ENCODE measurements around the gene NEUROG2. TPM values are rescaled to one million over a fixed set of nuclear protein-coding genes. Genes with fewer than 3 reads are reported as not detected.
A peak's percentile ranks its signal among the peaks of the same experiment; 100 is the strongest.
"Not testable (repeated sequence)": the region's sequence is repeated elsewhere in the genome, so short reads cannot be mapped to it uniquely, and the experiment has no call there.

The NEUROG2 gene
- polyA plus RNA-seq (ENCODE audit: insufficient read length in 12 of 12), result under 1 TPM in 2 of 12 donors, not detected in 10; 0.05 to 0.22 TPM
- long read RNA-seq, donor 1, result 0 reads
- long read RNA-seq, donor 2, result 0 reads
- long read RNA-seq, donor 3, result 0 reads
- long read RNA-seq, donor 4, result 0 reads
- long read RNA-seq, donor 5, result 0 reads
- long read RNA-seq, donor 6, result 0 reads
- long read RNA-seq, donor 7, result 0 reads
- long read RNA-seq, donor 8, result 0 reads
- long read RNA-seq, donor 9, result 0 reads
- long read RNA-seq, donor 10, result 0 reads
- long read RNA-seq, donor 11, result 0 reads

DNA sequence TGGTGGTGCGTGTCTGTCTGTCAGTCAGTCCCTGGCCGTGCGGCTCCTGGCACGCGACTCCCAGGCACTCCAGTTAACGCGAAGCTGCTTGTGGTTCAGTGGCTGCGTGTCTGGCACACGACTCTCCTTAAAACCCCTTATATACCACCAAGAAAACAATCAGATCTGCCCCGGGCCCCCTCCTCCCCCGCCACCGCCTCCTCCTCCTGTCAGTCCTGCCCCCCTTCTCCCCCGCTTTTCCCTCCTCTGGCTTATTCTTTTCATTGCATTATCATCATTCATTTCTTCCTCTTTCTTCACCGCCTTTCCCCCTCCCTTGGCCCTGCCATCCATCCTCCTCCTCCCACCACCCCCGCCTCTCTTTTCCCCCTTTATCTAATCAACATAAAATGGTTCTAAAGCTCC lies at the start of gene NEUROG2:
TSS of gene NEUROG2 (minus strand) at position 115 of the 405 bp plus-strand sequence. CDS start 705 bp downstream, outside the sequence.
- no peak for DNase-seq

DNA sequence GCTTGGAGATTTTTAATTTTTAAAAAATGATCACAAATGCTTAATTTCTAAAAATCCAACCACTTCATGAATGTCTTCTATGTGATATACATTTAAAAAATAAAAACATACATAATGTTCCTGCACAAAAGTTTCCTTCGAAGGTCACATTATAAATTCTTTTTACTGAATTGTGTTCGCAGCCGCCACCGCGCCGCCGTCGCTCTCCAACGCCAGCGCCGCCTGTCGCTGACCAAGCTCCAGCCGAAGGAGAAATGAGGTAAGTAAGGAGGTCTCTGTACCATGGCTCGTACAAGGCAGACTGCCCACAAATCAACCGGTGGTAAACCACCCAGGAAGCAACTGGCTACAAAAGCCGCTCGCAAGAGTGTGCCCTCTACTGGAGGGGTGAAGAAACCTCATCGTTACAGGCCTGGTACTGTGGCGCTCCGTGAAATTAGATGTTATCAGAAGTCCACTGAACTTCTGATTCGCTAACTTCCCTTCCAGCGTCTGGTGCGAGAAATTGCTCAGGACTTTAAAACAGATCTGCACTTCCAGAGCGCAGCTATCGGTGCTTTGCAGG lies 48.8 kb upstream of the NEUROG2 start:
- DNase-seq, result no peak

DNA sequence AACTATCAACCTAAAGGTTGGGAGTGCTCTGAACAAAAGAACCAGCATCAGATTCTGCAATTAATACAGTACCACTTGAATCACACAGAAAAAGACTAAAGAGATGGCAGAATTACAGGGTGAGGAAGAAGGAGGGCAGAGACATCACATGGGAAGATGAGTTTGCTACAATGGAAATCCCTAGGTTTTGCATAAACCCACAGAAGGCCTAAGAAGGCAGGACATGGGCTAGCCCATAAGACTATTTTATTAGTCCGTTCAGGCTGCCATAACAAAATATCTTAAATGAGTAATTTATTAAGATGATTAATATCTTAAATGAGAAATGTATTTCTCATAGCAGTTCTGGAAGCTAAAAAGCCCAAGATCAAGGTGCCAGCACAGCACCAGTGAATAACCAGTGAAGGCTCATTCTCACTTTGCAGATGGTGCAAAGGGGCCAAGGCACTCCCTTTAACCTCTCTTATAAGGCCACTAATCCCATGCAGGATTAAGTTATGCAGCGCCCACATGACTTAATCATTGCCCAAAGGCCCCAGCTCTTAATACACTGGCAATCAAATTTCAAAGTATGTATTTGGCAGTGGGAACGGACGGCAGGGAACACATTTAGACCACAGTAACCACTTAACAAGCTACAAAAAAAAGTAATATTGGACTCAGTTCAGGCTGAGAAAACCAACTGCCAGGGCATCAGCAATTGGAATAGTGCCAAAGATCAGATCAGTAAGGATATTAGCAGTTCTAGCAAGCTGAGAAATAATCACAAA lies 47.6 kb upstream of the NEUROG2 start:
- no peak for DNase-seq

DNA sequence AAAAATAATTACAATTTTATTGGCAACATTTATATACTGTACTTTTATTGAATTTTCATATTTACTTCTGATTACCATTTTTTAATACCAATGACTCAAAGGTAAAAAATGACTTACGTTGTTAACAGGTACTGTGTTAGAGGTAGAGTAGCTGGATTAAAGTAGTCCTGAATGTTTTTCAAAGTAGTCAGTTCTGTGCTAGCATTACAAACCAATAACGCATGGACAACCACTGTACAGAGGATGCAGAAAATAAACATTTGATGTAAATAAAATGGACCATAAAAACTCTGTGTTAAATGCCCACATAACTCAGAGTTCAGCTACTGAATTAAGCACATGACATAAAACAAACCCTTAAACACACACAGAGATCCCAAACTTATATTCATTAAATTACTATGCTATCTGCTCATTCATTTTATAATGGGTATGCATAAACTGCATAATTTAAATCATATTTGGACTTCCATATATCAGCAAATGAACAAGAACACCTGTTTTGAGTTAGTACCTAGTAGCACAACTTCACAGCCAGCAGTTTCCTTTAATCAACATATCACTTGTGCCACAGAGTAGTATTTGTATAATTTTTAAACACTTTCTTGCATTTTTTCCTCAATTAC lies 46.4 kb upstream of the NEUROG2 start:
- no peak for DNase-seq

DNA sequence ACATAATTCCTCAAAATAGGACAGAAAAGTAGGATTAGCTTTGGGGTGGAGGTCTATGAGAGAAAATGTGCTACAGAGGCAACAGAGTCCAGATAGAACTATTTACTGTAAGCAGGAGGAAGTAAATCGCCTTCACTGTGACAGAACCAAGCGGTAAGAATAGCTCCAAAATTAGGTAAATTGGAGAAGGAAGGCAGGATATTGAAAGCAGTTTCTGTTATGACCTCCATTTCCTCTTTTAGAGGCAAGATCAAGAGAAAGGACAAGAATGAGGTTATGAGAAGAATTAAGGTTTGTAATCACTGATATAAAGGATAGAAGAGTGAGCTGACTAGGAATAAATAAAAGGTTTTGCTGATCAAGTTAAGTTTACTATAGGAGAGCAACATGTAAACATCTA lies 44.1 kb upstream of the NEUROG2 start:
- DNase-seq, result no peak

DNA sequence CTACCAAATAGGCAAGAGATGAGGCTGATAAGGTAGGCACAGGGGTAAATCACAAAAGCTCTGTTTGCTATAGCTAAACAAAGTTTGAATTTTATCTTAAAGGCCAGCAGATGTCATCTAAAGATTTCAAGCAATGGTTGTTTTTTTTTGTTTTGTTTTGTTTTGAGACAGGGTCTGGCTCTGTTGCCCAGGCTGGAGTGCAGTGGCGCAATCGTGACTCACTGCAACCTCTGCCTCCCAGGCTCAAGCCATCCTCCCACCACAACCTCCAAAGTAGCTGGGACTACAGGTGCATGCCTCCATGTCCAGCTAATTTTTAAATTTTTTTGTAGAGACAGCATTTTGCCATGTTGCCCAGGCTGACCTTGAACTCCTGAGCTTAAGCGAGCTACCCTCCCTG lies 43.1 kb upstream of the NEUROG2 start:
- DNase-seq, result no peak

DNA sequence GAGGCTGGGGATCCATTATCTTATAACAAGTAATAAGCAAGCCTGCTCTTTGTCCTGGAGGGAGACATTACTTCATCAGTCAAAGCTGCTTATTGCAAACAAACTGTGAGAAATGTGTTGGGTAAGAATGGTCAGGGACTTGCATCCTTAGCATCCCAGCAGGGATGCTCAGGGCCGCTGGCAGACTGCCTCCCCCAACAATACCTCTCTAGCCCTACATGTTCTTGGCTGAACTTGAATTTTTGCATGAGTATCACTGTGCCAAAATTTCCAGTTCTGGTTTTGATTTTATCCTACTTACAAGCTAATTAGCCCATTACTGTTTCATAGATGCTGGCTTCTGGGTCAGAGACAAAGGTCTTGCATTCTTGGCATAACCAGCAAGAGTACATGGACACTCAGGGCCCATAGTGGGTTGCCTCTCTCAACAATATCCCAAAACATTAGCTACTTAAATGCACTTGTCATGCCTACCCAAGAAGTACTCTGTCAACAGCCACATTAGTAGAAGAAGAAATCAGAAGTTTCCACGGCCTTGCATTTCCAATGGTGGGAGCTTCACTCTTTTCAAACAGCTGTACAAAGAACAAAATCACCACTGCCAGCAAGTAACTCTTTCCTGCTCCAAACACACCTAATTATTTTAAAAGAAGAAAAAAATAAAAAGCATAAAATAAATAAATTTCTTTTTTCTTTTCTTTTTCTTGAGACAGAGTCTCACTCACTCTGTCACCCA lies 41.9 kb upstream of the NEUROG2 start:
- no peak for DNase-seq

DNA sequence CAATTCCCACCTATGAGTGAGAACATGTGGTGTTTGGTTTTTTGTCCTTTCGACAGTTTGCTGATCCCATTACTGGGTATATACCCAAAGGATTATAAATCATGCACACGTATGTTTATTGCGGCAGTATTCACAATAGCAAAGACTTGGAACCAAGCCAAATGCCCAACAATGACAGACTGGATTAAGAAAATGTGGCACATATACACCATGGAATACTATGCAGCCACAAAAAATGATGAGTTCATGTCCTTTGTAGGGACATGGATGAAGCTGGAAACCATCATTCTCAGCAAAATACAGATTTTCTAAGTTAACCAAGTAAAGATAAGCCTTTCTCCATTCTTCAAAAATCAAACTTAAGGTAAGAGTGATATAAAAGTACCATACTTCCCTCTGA lies 38.3 kb upstream of the NEUROG2 start:
- not testable (repeated sequence) for DNase-seq

DNA sequence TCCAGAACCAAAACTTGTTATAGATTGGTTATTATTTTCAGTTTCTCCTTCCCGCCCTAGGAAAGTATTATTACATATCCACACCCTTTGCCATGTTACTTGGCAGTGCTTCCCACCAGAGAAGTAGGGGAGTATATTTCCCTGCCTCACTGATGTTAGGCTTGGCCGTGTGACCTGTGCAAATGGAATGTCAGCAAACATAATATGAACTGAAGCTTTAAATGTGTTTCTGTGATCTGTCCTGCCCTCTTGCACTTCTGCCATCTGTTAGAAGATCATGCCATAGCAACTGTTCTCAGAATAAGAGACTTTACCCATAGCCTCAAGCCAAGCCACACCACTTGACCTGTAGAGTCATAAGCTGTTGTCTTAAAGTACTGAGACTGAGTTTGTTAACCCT lies 36.7 kb upstream of the NEUROG2 start:
- no peak for DNase-seq

DNA sequence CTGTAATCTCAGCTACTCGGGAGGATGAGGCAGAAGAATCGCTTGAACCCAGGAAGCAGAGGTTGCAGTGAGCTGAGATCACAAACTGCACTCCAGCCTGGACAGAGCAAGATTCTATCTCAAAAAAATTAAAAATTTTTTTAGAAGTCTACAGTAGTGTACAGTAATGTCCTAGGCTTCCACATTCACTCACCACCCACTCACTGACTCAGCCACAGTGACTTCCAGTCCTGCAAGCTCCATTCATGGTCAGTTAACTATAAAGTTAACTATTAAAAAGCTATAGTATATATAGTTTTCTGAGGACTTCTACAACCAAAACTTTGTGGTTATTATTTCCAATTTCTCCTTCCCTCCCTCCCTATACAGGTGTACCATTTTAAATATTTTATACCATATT lies 34.7 kb upstream of the NEUROG2 start:
- no peak for DNase-seq

DNA sequence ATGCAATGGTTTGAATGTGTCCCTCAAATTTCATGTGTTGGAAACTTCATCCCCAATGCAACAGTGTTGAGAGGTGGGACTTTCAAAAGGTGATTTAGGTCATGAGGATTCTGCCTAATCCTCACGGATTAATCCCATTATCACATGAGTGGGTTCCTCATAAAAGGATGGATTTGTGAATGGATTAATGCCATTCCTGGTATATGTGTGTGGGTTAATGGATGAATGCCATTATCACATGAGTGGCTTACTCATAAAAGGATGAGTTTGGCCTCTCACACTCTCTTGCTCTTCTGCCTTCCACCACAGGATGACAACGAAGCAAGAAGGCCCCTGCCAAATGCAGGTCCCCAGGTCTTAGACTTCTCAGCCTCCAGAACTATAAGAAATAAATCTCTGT lies 30.5 kb upstream of the NEUROG2 start:
- DNase-seq, result no peak

DNA sequence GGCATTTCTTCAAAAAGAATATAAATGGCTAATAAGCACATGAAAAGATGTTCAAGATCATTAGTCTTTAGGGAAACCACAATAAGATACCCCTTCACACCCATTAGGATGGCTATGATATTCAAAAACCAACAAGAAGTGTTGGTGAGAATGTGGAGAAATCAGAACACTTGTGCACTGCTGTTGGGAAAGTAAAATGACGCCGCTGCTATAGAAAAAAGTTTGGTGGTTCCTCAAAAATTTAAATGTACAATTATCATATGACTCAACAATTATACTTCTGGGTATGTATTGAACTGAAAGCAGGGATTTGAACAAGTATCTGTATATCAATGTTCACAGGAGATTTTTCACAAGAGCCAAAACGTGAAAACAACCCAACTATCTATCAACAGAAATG lies 29.4 kb upstream of the NEUROG2 start:
- no peak for DNase-seq

DNA sequence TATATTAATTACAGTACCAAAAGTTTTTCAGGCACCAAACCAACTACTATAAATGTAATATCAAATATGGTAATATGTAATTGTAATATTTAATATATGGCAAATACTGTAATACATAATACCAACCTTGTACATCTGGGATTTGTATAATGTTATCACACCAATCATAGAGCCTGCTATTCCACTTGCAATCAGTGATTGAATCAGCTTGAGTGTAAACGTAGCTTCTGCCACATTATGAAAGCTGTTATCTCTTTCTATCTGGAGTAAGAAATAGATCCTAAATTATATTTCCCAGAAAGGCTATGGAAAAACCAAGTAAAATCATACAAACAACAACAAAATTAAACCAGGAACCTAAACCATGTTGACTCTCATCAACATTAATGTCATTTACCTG lies 24.7 kb upstream of the NEUROG2 start:
- DNase-seq, result no peak

DNA sequence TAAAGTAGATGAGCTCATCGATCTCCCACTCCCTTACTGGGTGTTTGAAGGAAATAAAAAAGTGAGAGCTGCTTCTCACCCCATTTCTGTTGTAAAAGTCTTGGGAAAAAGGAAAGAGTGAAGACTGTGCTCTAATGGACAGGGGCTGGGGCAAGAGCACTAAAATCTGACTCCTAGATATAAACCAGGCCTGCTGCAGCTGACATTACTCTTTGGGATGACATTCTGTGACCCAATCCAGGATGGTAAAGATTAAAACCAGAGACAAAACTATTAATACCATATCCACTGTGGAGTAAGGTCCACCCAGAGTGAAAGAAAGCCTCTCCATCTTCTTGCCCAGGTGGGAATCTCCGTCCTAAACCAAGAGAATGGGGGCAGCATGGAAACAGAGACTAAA lies 20.1 kb upstream of the NEUROG2 start:
- DNase-seq, result no peak

DNA sequence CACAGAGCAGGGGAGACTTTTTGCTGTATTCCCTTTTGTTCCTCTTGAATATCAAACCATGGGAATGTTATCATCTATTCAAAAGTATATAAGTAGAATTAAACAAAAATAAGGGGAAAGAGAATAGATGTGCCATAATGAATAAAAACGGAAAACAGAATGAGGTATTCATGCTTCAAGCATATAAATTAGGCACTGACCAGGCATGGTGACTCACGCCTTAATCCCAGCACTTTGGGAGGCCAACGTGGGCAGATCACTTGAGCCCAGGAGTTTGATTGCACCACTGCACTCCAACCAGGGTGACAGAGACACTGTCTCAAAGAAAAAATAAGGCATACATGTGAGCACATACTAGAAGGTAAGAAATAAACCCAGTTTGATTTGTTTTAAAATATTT lies 16.3 kb upstream of the NEUROG2 start:
- no peak for DNase-seq

DNA sequence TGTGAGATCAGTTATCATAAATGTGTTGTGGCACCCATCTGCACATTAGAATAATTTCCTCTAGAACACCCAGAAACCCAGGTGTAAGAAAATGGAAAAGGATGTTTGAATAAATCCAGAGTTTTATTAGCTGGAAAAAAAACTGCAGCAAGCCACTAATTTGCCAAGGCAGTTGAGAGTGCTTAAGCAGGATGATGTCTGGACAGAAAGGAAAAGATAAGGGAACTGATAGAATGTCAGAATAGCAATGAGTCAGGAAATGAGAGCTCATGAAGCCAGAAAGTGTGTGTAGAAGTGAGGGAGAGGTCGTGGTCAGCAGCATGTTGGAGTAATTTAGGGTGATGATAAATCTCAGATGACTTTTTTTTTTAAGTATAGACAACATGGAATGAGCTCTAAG lies 15.2 kb upstream of the NEUROG2 start:
- no peak for DNase-seq

DNA sequence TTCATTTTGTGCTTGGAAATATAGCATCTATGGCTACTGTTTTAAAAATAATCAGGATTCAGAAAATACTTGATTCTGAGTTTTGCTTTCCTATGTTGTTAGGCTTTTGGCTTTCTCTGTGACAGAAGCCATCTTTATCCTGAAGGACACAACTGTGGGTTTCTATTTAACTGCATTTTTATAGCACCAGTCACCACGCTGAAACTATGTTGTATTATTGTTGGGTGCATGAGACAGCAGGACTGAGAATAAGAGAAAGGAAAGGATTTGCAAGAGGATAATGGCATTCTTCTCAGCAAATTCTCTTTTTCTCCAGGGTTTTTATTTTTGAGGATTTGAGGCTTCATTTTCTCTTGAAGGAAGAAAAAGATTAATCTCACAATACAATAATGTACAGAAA lies 10.1 kb upstream of the NEUROG2 start:
- DNase-seq, result no peak

DNA sequence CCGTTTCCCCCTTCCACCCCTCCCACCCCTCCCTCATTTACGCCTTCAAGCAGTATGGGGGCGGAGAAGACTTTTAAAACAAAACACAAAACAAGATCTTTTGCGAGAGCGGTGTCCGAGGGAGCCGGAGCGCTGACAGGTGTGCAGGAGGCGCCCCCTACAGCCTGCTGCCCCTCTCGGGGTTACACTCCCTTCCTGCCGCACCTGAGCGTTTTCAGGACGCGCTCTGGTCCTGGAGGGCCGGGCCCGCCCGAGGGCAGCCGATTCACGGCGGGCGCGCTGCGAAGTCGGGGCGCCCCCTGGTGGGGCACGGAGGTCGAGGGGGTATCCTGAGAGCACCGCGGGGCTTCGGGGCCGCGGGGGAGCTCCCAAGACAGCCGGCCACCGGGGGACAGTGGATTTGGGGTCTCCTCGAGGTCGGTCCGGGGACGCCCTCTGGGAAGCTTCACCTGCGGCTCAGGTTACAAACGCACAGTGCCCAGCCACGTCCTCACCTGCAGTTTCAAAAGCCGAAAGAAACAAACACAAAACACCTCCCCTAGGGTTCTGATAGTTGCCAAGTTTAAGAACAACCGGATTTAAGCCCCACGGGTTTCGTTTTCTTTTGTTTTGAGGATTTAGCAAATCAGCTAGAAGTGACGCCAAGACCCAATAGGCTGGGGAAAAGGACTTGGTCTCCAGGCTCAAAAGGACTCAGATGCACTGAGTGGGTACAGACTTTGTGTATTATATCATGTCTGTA lies 8.0 kb upstream of the NEUROG2 start:
- DNase-seq, result peak; percentile 35

DNA sequence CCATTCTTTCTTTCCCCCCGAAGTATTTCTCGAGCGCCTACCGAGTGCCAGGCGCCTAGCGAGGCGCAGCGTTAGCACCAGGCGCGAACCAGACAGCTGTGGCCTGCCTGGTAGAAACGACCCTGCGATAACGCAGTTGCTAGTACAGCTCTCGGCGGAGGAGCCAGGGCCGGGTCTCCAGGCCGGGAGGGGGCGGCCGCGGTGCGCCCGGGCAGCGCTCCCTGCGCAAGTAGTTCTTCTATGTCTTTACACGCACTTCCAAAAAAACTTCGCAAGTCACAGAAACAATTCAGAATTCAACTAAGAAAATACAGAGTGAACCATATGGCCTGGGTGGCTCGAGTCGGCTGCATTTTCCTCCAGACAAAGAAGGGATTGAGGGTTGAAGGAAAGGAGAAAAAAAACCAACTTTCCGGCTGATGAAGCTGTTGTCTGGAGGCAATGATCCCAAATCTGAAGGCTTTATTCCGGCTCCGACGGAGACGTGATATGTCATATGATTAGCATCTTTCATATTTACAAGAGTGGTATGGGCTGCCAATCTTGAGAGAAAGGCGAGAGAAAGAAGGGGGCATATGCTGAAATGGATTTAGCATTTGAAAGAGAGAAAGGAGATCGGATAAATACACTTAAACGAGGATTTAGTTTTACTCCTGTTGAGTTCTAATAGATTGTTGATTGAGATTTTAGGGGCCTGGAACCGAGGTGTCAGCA lies 7.2 kb upstream of the NEUROG2 start:
- DNase-seq, result peak; percentile 54

DNA sequence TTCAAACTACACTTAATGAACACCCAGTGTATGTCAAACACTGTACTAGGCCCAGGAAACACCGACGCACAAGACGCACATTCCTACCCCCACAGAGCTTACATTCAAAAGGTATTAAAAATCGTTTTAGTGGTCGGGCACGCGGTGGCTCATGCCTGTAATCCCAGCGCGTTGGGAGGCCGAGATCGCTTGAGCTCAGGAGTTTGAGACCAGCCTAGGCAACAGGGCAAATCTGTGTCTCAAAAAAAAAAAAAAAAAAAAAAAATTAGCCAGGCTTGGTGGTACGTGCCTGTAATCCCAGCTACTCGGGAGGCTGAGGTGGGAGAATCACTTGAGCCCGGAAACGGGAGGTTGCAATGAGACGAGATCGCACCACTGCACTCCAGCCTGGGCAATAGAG lies 6.5 kb upstream of the NEUROG2 start:
- peak; percentile 0 for DNase-seq

All from muscle of arm (tissue), 14 donors.